Small intestine (tissue), 7 donors: Measurements from ENCODE around the gene ODAD4. TPM values are rescaled to one million over a fixed set of nuclear protein-coding genes. Genes with fewer than 3 reads are reported as not detected.

Experiments
- DNase-seq, 2 donors: peaks; one replicate each; pipeline versions ENCODE4 v3.0.0 to v3.0.0-alpha.2; 2013
- FAIRE-seq: peaks from 2 replicates; lab custom pipeline; 2012; peaks lifted over from hg19 to GRCh38; lab: Jason Lieb, UNC
- H3K27ac ChIP-seq, 3 donors: one replicate each; pipeline ENCODE4 v1.5.1; 2013; ENCODE audit warnings: low read length in 2 of 3, mild to moderate bottlenecking in 2 of 3, control low read depth in 1 of 3, inconsistent platforms in 1 of 3, low read depth in 1 of 3, moderate library complexity in 1 of 3
- H3K27me3 ChIP-seq, 3 donors: one replicate each; pipeline ENCODE4 v1.6.1; 2013; ENCODE audit warnings: low read length in 3 of 3, inconsistent platforms in 1 of 3; ENCODE audit not compliant: control insufficient read depth in 3 of 3, insufficient read depth in 3 of 3
- H3K36me3 ChIP-seq, 3 donors: one replicate each; pipeline ENCODE4 v1.6.1; 2013; ENCODE audit warnings: low read length in 3 of 3, inconsistent platforms in 1 of 3, low read depth in 1 of 3, mild to moderate bottlenecking in 1 of 3, moderate library complexity in 1 of 3; ENCODE audit not compliant: control insufficient read depth in 3 of 3, insufficient read depth in 2 of 3
- H3K4me1 ChIP-seq, 3 donors: one replicate each; pipeline ENCODE4 v1.6.1; 2013; ENCODE audit warnings: low read length in 2 of 3, inconsistent platforms in 1 of 3, low read depth in 1 of 3, mild to moderate bottlenecking in 1 of 3, moderate library complexity in 1 of 3; ENCODE audit not compliant: control insufficient read depth in 3 of 3, insufficient read depth in 2 of 3
- H3K4me3 ChIP-seq, 3 donors: one replicate each; pipeline ENCODE4 v1.5.1; 2013; ENCODE audit warnings: low read length in 3 of 3, control low read depth in 1 of 3, inconsistent platforms in 1 of 3, low read depth in 1 of 3, mild to moderate bottlenecking in 1 of 3, moderate library complexity in 1 of 3
- H3K9me3 ChIP-seq, 2 donors: one replicate each; pipeline ENCODE4 v1.6.1; 2013; ENCODE audit warnings: low read depth in 1 of 2, low read length in 1 of 2; ENCODE audit not compliant: control insufficient read depth in 2 of 2, insufficient read depth in 1 of 2
- WGBS, 3 donors: extraction: QIAGEN DNeasy Blood & Tissue Kit; methylation state at CpG; one replicate each; pipeline ENCODE4 v1.1.7; 2013; 5-methylcytosine and 5-hydroxymethylcytosine counted together
- polyA plus RNA-seq, 4 donors: library from polyadenylated mRNA; stranded (reverse) in 3 of 4; unstranded in 1 of 4; fragments of 200-250 nt in 3 of 4; fragments of 120-200 nt in 1 of 4; gene quantifications; one replicate each; pipeline versions ENCODE4 v1.2.1 to v1.2.3, GENCODE V29; 2013
- donor health status: healthy with polysubstance abuse.
- donor health status: control.
- donor health status: control.
- donor health status: Bipolar disorder and iron deficiency.
- donor health status: healthy.

The ODAD4 gene
- polyA plus RNA-seq, 4 donors, result 0.28 to 0.50 TPM; not detected in 2

GRCh38 chr17:41957869-41958439 is 27.5 kb downstream of the ODAD4 start:
- Histone ChIP-seq H3K27ac (peak overlapping the region in 1 of 3 donors; percentile 21), H3K4me1 (peaks cover 0 to 28% (median 0%) of the 10 kb centered on the region in 3 donors), H3K27me3 (no peaks in the 10 kb centered on the region), H3K4me3 (no peak overlapping the region), H3K9me3 (no peaks in the 10 kb centered on the region), H3K36me3 (peaks cover 0 to 2% (median 0%) of the 10 kb centered on the region in 3 donors)
- DNase-seq, result peak in 1 of 2 donors; percentile 63
- no peak for FAIRE-seq
- 43 to 72% (median 58%) methylated on average over 6 of the region's 6 CpGs for whole genome bisulfite sequencing, 3 donors

- WGBS, 3 donors, result 64 to 84% (median 82%) methylated on average over 2 of the region's 2 CpGs
- Histone ChIP-seq H3K36me3 (peaks cover 0 to 2% (median 0%) of the 10 kb centered on the region in 3 donors), H3K4me1 (peaks cover 0 to 28% (median 0%) of the 10 kb centered on the region in 3 donors), H3K4me3 (no peak overlapping the region), H3K27ac (no peak overlapping the region), H3K27me3 (no peaks in the 10 kb centered on the region), H3K9me3 (no peaks in the 10 kb centered on the region)
- DNase-seq (no peak), FAIRE-seq (no peak)
Observed at GRCh38 chr17:41959030-41959335, 28.6 kb downstream of the ODAD4 start.

GRCh38 chr17:41959336-41960095 is 29.1 kb downstream of the ODAD4 start:
- FAIRE-seq (no peak), DNase-seq (peak in 1 of 2 donors; percentile 24)
- Histone ChIP-seq H3K9me3 (no peaks in the 10 kb centered on the region), H3K4me3 (no peak overlapping the region), H3K4me1 (peaks cover 0 to 28% (median 0%) of the 10 kb centered on the region in 3 donors), H3K27me3 (no peaks in the 10 kb centered on the region), H3K27ac (no peak overlapping the region), H3K36me3 (peaks cover 0 to 2% (median 0%) of the 10 kb centered on the region in 3 donors)
- WGBS, 3 donors, result 63 to 75% (median 69%) methylated on average over 17 of the region's 17 CpGs

GRCh38 chr17:41962111-41962510 is 31.7 kb downstream of the ODAD4 start:
- Histone ChIP-seq H3K27me3 (no peaks in the 10 kb centered on the region), H3K36me3 (peaks cover 0 to 2% (median 0%) of the 10 kb centered on the region in 3 donors), H3K9me3 (no peaks in the 10 kb centered on the region), H3K4me1 (peaks cover 0 to 34% (median 0%) of the 10 kb centered on the region in 3 donors), H3K4me3 (no peak overlapping the region), H3K27ac (no peak overlapping the region)
- 32 to 68% (median 39%) methylated on average over 5 of the region's 5 CpGs for WGBS, 3 donors
- FAIRE-seq (no peak), DNase-seq (peak in 1 of 2 donors; percentile 28)

- Histone ChIP-seq H3K27me3 (no peaks in the 10 kb centered on the region), H3K36me3 (peaks cover 0 to 3% (median 0%) of the 10 kb centered on the region in 3 donors), H3K4me3 (no peak overlapping the region), H3K27ac (no peak overlapping the region), H3K9me3 (no peaks in the 10 kb centered on the region), H3K4me1 (peaks cover 0 to 33% (median 0%) of the 10 kb centered on the region in 3 donors)
- FAIRE-seq (no peak), DNase-seq (peak; percentile 68 to 83)
- 15 to 20% (median 18%) methylated on average over 9 of the region's 9 CpGs for WGBS, 3 donors
Observed at GRCh38 chr17:41962768-41963434, 32.5 kb downstream of the ODAD4 start.

- peak overlapping the region; percentile 12 to 91 (median 84) for H3K27ac ChIP-seq
- WGBS, 3 donors, result 1 to 4% (median 2%) methylated on average over 18 of the region's 18 CpGs
- peak overlapping the region; percentile 3 to 72 (median 53) for H3K4me3 ChIP-seq
- FAIRE-seq (no peak), DNase-seq (peak; percentile 90 to 91)
- H3K9me3 ChIP-seq, result no peaks in the 10 kb centered on the region
- H3K4me1 ChIP-seq, result peaks cover 0 to 29% (median 0%) of the 10 kb centered on the region in 3 donors
- H3K27me3 ChIP-seq, result no peaks in the 10 kb centered on the region
- H3K36me3 ChIP-seq, result peaks cover 0 to 28% (median 1%) of the 10 kb centered on the region in 3 donors
Observed at GRCh38 chr17:41965694-41966462, 35.5 kb downstream of the ODAD4 start.

- Histone ChIP-seq H3K27me3 (no peaks in the 10 kb centered on the region), H3K36me3 (peaks cover 0 to 32% (median 4%) of the 10 kb centered on the region in 3 donors), H3K4me3 (peak within 1 kb of the TSS; percentile 72 to 94 (median 86)), H3K4me1 (peaks cover 0 to 29% (median 0%) of the 10 kb centered on the region in 3 donors), H3K27ac (peak within 1 kb of the TSS; percentile 60 to 91 (median 84)), H3K9me3 (no peaks in the 10 kb centered on the region)
- FAIRE-seq (no peak), DNase-seq (peak; percentile 85 to 97)
- WGBS, 3 donors, result 0 to 1% (median 1%) methylated on average over 49 to 71 of the region's 71 CpGs
Observed at GRCh38 chr17:41966463-41967140, 36.2 kb downstream of the ODAD4 start, which contains the start of gene CNP. CNP (plus strand) TSS chr17:41966795; CDS start chr17:41966885, 90 bp downstream.
